HL-60 (cell line): Measurements from ENCODE around the gene ST7L.

ENCODE experiments used
- GABPA ChIP-seq: IDR thresholded peaks from 2 replicates; pipeline ENCODE4 v1.6.1; 2012; ENCODE audit warnings: low read depth
- POLR2AphosphoS5 ChIP-seq: IDR thresholded peaks from 2 replicates; pipeline ENCODE4 v1.6.1; 2012; ENCODE audit warnings: low read depth
- TF ChIP-seq, protein P1 (sequence below): IDR thresholded peaks from one replicate; pipeline ENCODE4 v1.5.1; 2011; ENCODE audit warnings: low read length, control low read depth, inconsistent platforms; ENCODE audit not compliant: insufficient read depth
- TF ChIP-seq, protein P2 (sequence below): IDR thresholded peaks from 2 replicates; pipeline ENCODE4 v1.6.1; 2012; ENCODE audit warnings: low read depth; ENCODE audit not compliant: insufficient replicate concordance

DNA sequence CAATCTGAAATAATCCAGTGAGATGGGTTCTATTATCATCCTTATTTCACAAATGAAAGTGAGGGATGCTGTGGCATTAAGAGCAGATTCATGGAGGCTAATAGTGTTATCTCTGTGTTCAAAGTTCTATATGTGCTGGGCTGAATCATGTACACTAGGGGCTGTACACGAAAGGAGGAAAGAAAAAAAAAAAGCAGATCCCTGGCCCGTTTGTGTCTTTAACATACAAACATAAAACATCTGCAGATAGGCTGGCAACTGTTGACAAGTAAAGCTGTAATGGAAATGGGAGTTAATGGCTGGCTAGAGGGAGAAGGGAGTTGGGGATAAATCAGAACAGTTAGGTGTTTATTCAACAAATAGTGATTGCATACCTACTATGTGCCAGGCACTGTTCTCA is 107.0 kb downstream of the ST7L start:
- TF ChIP-seq, protein P1, sequence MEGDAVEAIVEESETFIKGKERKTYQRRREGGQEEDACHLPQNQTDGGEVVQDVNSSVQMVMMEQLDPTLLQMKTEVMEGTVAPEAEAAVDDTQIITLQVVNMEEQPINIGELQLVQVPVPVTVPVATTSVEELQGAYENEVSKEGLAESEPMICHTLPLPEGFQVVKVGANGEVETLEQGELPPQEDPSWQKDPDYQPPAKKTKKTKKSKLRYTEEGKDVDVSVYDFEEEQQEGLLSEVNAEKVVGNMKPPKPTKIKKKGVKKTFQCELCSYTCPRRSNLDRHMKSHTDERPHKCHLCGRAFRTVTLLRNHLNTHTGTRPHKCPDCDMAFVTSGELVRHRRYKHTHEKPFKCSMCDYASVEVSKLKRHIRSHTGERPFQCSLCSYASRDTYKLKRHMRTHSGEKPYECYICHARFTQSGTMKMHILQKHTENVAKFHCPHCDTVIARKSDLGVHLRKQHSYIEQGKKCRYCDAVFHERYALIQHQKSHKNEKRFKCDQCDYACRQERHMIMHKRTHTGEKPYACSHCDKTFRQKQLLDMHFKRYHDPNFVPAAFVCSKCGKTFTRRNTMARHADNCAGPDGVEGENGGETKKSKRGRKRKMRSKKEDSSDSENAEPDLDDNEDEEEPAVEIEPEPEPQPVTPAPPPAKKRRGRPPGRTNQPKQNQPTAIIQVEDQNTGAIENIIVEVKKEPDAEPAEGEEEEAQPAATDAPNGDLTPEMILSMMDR: no peak
- TF ChIP-seq POLR2AphosphoS5: no peak
- no peak for TF ChIP-seq GABPA
- TF ChIP-seq, protein P2, sequence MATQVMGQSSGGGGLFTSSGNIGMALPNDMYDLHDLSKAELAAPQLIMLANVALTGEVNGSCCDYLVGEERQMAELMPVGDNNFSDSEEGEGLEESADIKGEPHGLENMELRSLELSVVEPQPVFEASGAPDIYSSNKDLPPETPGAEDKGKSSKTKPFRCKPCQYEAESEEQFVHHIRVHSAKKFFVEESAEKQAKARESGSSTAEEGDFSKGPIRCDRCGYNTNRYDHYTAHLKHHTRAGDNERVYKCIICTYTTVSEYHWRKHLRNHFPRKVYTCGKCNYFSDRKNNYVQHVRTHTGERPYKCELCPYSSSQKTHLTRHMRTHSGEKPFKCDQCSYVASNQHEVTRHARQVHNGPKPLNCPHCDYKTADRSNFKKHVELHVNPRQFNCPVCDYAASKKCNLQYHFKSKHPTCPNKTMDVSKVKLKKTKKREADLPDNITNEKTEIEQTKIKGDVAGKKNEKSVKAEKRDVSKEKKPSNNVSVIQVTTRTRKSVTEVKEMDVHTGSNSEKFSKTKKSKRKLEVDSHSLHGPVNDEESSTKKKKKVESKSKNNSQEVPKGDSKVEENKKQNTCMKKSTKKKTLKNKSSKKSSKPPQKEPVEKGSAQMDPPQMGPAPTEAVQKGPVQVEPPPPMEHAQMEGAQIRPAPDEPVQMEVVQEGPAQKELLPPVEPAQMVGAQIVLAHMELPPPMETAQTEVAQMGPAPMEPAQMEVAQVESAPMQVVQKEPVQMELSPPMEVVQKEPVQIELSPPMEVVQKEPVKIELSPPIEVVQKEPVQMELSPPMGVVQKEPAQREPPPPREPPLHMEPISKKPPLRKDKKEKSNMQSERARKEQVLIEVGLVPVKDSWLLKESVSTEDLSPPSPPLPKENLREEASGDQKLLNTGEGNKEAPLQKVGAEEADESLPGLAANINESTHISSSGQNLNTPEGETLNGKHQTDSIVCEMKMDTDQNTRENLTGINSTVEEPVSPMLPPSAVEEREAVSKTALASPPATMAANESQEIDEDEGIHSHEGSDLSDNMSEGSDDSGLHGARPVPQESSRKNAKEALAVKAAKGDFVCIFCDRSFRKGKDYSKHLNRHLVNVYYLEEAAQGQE: no peak
